ENCODE data around the gene ICOSLG.

ICOSLG gene

GRCh38 chr21:44261675-44262295 lies 21.0 kb upstream of the ICOSLG start, which contains the start of gene DNMT3L:
Gene DNMT3L (minus strand): TSS chr21:44261897. CDS start chr21:44261259, 638 bp downstream.
- no peak within 1 kb of the TSS for H3K4me3 ChIP-seq (ENCODE audit: low read depth, low read length)
- DNase-seq (ENCODE audit: low read depth) = no peak
- TF ChIP-seq POLR2A (IDR thresholded peaks at IDR 0.05; ENCODE audit: extremely low read depth, insufficient read length) (no peak), MYC (IDR thresholded peaks at IDR 0.05; ENCODE audit: low read depth, low read length) (no peak), CTCF (IDR thresholded peaks at IDR 0.05; ENCODE audit: low read depth, low read length) (no peak), MAX (IDR thresholded peaks at IDR 0.05; ENCODE audit: low read depth, low read length) (no peak)

GRCh38 chr21:44260791-44261631 lies 20.3 kb upstream of the ICOSLG start:
- TF ChIP-seq CTCF (IDR thresholded peaks at IDR 0.05; ENCODE audit: low read depth, low read length) (no peak), MYC (IDR thresholded peaks at IDR 0.05; ENCODE audit: low read depth, low read length) (no peak), MAX (IDR thresholded peaks at IDR 0.05; ENCODE audit: low read depth, low read length) (no peak), POLR2A (IDR thresholded peaks at IDR 0.05; ENCODE audit: extremely low read depth, insufficient read length) (no peak)
- DNase-seq (ENCODE audit: low read depth) = no peak

GRCh38 chr21:44260066-44260465 lies 19.3 kb upstream of the ICOSLG start:
- TF ChIP-seq CTCF (IDR thresholded peaks at IDR 0.05; ENCODE audit: low read depth, low read length) = no peak
- no peak for TF ChIP-seq MYC (IDR thresholded peaks at IDR 0.05; ENCODE audit: low read depth, low read length)
- no peak for TF ChIP-seq MAX (IDR thresholded peaks at IDR 0.05; ENCODE audit: low read depth, low read length)
- TF ChIP-seq POLR2A (IDR thresholded peaks at IDR 0.05; ENCODE audit: extremely low read depth, insufficient read length) = no peak
- H3K4me3 ChIP-seq (ENCODE audit: low read depth, low read length) = no peak overlapping the region
- no peak for DNase-seq (ENCODE audit: low read depth)

More at GRCh38 chr21:44260791-44261631, 20.3 kb upstream of the ICOSLG start:
- no peak overlapping the region for H3K4me3 ChIP-seq (ENCODE audit: low read depth, low read length)

GRCh38 chr21:44259082-44259705 lies 18.5 kb upstream of the ICOSLG start:
- H3K4me3 ChIP-seq (ENCODE audit: low read depth, low read length) = no peak overlapping the region
- TF ChIP-seq CTCF (IDR thresholded peaks at IDR 0.05; ENCODE audit: low read depth, low read length) = no peak
- no peak for TF ChIP-seq MAX (IDR thresholded peaks at IDR 0.05; ENCODE audit: low read depth, low read length)
- no peak for TF ChIP-seq POLR2A (IDR thresholded peaks at IDR 0.05; ENCODE audit: extremely low read depth, insufficient read length)
- TF ChIP-seq MYC (IDR thresholded peaks at IDR 0.05; ENCODE audit: low read depth, low read length) = no peak
- no peak for DNase-seq (ENCODE audit: low read depth)

- DNase-seq (ENCODE audit: low read depth) = no peak
- TF ChIP-seq POLR2A (IDR thresholded peaks at IDR 0.05; ENCODE audit: extremely low read depth, insufficient read length) (no peak), CTCF (IDR thresholded peaks at IDR 0.05; ENCODE audit: low read depth, low read length) (no peak), MYC (IDR thresholded peaks at IDR 0.05; ENCODE audit: low read depth, low read length) (no peak), MAX (IDR thresholded peaks at IDR 0.05; ENCODE audit: low read depth, low read length) (no peak)
- no peak overlapping the region for H3K4me3 ChIP-seq (ENCODE audit: low read depth, low read length)
Observed at GRCh38 chr21:44258056-44258725, 17.4 kb upstream of the ICOSLG start.
